H1 (cell line): ENCODE results near the gene KCNMA1. TPM values are rescaled to one million over a fixed set of nuclear protein-coding genes. Genes with fewer than 3 reads are reported as not detected.

Source experiments
- BACH1 ChIP-seq: IDR thresholded peaks from 2 replicates; pipeline ENCODE4 v1.6.1; 2012; ENCODE audit warnings: low read length, improper control_type of control experiment
- polyA plus RNA-seq, 7 experiments: library from polyadenylated mRNA; depleted of rRNA in 3 of 7; stranded (reverse) in 5 of 7; unstranded in 2 of 7; fragments of >200 nt in 5 of 7; fragments of 200-250 nt in 2 of 7; gene quantifications; 1 replicate in 5 of 7; 2 replicates in 1 of 7; 4 replicates in 1 of 7; pipeline versions ENCODE4 v1.2.1 to v1.2.3, GENCODE V29; 2011 to 2013; ENCODE audit warnings: missing spikeins in 2 of 7, mixed read lengths in 2 of 7
- total RNA-seq: library from RNA; stranded (reverse); fragmentation: NEBNext Ultra II Directional; extraction: Animal tissue kit (Norgen Biotek cat#: 25700); gene quantifications from 2 replicates; pipeline ENCODE4 v1.2.1, GENCODE V29; 2021
- TF ChIP-seq, protein P1 (sequence below): fragments of 300-600 bp; sonication (generic); IDR thresholded peaks from 2 replicates; pipeline ENCODE4 v1.7.1; 2012; ENCODE audit warnings: low read length, moderate library complexity, mild to moderate bottlenecking, inconsistent platforms; ENCODE audit not compliant: insufficient replicate concordance
- TF ChIP-seq, protein P2 (sequence below): IDR thresholded peaks from 2 replicates; pipeline ENCODE4 v1.6.1; 2011; ENCODE audit warnings: low read depth, mild to moderate bottlenecking, low read length; ENCODE audit not compliant: insufficient read depth

The KCNMA1 gene
- total and polyA plus RNA-seq, 2 of the 8 experiments (the other 6 are each of a cell fraction or from before 2014, with no cell fraction given) = 10.2 to 11.1 TPM

DNA sequence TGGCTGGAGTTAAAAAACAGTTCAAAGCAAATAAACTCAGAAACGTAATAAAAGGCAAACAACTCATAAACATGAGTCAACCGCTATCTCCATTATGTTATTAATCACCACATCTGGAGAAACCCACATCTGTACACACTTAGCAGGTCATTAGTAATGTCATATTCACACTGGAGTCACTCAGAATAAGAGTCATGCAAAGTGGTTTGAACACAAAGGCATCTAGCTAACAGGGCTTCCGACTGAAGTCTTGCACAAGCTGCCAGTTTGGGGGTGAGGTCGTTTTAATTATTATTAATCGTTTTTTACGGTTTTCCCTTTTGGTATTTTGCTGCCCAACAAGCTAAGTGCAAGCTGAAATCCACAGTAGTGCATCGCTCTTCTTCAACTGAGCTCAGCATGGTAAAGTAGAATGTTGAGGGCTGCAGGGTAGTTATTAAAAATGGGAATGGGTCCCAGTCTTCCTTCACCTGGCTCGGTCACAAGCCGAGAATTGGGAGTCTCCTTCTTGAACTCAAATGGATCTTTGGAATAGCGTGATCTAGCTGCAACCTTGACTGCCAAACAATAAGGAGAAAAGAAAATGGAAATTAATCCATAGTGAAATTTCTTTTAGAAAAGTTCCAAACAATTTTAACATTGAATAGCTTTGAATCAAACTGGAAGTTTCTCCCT, 663.5 kb downstream of the KCNMA1 start (continued):
- TF ChIP-seq, protein P1, sequence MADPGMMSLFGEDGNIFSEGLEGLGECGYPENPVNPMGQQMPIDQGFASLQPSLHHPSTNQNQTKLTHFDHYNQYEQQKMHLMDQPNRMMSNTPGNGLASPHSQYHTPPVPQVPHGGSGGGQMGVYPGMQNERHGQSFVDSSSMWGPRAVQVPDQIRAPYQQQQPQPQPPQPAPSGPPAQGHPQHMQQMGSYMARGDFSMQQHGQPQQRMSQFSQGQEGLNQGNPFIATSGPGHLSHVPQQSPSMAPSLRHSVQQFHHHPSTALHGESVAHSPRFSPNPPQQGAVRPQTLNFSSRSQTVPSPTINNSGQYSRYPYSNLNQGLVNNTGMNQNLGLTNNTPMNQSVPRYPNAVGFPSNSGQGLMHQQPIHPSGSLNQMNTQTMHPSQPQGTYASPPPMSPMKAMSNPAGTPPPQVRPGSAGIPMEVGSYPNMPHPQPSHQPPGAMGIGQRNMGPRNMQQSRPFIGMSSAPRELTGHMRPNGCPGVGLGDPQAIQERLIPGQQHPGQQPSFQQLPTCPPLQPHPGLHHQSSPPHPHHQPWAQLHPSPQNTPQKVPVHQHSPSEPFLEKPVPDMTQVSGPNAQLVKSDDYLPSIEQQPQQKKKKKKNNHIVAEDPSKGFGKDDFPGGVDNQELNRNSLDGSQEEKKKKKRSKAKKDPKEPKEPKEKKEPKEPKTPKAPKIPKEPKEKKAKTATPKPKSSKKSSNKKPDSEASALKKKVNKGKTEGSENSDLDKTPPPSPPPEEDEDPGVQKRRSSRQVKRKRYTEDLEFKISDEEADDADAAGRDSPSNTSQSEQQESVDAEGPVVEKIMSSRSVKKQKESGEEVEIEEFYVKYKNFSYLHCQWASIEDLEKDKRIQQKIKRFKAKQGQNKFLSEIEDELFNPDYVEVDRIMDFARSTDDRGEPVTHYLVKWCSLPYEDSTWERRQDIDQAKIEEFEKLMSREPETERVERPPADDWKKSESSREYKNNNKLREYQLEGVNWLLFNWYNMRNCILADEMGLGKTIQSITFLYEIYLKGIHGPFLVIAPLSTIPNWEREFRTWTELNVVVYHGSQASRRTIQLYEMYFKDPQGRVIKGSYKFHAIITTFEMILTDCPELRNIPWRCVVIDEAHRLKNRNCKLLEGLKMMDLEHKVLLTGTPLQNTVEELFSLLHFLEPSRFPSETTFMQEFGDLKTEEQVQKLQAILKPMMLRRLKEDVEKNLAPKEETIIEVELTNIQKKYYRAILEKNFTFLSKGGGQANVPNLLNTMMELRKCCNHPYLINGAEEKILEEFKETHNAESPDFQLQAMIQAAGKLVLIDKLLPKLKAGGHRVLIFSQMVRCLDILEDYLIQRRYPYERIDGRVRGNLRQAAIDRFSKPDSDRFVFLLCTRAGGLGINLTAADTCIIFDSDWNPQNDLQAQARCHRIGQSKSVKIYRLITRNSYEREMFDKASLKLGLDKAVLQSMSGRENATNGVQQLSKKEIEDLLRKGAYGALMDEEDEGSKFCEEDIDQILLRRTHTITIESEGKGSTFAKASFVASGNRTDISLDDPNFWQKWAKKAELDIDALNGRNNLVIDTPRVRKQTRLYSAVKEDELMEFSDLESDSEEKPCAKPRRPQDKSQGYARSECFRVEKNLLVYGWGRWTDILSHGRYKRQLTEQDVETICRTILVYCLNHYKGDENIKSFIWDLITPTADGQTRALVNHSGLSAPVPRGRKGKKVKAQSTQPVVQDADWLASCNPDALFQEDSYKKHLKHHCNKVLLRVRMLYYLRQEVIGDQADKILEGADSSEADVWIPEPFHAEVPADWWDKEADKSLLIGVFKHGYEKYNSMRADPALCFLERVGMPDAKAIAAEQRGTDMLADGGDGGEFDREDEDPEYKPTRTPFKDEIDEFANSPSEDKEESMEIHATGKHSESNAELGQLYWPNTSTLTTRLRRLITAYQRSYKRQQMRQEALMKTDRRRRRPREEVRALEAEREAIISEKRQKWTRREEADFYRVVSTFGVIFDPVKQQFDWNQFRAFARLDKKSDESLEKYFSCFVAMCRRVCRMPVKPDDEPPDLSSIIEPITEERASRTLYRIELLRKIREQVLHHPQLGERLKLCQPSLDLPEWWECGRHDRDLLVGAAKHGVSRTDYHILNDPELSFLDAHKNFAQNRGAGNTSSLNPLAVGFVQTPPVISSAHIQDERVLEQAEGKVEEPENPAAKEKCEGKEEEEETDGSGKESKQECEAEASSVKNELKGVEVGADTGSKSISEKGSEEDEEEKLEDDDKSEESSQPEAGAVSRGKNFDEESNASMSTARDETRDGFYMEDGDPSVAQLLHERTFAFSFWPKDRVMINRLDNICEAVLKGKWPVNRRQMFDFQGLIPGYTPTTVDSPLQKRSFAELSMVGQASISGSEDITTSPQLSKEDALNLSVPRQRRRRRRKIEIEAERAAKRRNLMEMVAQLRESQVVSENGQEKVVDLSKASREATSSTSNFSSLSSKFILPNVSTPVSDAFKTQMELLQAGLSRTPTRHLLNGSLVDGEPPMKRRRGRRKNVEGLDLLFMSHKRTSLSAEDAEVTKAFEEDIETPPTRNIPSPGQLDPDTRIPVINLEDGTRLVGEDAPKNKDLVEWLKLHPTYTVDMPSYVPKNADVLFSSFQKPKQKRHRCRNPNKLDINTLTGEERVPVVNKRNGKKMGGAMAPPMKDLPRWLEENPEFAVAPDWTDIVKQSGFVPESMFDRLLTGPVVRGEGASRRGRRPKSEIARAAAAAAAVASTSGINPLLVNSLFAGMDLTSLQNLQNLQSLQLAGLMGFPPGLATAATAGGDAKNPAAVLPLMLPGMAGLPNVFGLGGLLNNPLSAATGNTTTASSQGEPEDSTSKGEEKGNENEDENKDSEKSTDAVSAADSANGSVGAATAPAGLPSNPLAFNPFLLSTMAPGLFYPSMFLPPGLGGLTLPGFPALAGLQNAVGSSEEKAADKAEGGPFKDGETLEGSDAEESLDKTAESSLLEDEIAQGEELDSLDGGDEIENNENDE = no peak
- no peak for TF ChIP-seq BACH1
- TF ChIP-seq, protein P2, sequence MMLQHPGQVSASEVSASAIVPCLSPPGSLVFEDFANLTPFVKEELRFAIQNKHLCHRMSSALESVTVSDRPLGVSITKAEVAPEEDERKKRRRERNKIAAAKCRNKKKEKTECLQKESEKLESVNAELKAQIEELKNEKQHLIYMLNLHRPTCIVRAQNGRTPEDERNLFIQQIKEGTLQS = no peak
